HG03432 (cell line): ENCODE data around the gene RAE1.

Experiments
- ATAC-seq: cut with Tn5 transposase; IDR thresholded peaks from one replicate; pipeline ENCODE4 v1.9.1; 2021; ENCODE audit warnings: mild to moderate bottlenecking, moderate library complexity; ENCODE audit not compliant: unreplicated experiment

The RAE1 gene

GRCh38 chr20:57369596-57369995, 18.5 kb downstream of the RAE1 start:
- no peak for ATAC-seq

GRCh38 chr20:57370316-57370715, 19.3 kb downstream of the RAE1 start:
- no peak for ATAC-seq

GRCh38 chr20:57371363-57371762, 20.3 kb downstream of the RAE1 start:
- no peak for ATAC-seq

DNA sequence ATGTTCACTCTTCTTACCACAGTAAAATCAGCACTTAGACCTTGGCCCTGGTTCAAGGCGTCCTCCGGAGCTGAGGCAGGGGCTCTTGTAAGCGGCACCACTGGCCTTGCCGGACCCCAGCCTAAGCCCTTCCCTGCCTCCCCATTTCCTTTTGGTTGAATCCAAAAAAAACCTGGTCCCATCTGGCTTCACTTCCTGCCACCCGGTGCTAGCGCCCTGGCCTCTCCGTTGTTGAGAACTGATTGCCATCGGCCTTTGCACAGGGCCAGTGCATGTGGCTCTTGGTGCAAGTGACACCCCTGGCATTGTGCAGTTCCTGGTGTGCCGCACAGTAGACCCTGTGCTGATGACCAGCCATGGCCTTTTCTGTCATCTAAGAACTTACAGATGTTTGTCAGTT, 21.1 kb downstream of the RAE1 start:
- no peak for ATAC-seq

DNA sequence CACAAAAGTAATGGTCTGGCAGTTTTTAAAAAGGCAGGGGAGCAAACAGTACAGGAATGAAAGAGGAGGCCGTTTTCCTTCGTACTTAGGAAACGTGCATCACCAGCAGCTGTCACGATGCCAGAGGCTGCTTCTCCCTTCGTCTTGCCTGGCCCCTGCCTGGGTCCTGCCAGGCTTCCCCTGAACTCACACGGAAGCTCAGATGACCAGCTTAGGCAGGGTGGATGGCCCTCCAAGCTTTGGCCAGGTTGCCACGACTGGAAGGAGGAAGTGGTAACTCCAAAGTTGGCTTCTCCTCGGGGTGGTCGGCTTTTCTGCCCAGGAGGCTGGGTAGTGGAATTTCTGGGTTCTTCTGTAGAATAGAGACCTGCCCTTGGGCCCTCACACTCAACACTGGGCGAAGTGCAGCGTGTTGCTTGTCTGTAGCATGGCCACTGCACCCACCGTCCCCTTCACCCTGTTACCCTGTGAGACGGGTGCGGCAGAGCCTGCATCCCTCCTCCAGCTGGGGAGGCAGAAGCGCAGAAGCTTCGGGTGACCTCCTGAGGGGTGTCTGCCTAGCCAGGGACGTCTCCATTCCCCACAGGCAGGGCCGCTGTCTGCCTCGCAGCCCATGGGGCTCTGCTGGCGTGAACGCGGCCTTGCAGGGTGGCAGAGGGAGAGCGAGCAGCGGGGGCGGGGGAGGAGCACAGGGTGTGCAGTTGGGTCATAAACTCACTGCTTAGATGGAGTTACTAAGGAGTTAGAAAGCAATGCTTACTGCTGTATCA, 21.7 kb downstream of the RAE1 start:
- ATAC-seq, result no peak

DNA sequence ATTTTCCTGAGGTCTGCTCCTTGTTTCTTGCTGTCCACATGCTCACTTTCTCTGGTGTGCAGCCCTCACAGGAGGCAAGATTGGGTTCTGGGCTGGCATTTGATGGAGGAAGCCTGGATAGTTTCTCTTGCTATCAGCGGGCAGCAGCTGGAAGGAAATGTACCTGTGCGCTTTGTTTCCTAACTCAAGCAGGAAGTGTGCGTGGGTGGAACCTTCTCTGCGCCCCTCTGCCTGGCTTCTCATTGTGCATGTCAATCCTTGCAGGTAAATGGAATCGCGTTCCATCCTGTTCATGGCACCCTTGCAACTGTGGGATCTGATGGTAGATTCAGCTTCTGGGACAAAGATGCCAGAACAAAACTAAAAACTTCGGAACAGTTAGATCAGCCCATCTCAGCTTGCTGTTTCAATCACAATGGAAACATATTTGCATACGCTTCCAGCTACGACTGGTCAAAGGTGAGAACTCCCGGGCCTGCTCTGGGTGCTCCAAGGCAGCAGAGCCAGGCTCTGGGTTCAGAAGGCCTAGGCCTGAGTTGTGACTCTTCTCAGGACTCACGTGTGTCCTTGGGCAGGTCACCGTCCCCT, 23.4 kb downstream of the RAE1 start:
- no peak for ATAC-seq

DNA sequence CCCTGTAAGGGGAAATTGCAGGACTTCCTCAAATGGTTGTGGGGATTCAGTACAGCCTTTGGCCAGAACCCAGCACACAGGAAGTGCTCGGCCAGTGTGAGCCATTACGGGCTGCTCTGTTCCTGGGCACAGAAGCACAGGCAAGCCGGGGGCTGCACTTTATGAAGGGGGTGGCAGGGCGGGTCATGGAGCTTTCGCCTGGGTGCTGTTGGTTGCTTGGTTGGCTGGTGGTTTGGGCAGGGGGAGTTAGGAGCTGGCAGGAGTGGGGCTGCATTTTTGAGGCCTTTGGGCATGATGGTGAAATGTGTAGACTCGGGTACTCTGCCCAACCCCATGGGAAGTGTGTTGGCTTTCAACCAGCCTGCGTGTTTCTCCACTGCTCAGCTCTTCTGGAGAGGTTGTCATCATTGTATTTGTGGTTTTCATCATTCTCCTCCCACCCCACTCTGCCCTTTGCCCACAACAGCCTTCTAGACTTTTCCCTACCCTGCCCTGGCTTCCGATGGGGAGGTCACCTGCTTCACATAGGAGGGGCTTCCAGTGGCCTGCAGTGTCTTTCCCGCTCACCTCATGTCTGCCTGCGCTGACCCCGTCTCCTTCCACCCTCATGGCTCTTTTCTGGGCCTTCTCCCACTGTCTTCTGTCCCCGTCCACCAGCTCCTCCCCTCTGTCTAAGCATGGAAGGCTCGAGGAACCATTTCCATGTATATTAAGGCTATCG, 24.0 kb downstream of the RAE1 start:
- ATAC-seq, result no peak

GRCh38 chr20:57375652-57376230, 24.7 kb downstream of the RAE1 start:
- ATAC-seq, result no peak

DNA sequence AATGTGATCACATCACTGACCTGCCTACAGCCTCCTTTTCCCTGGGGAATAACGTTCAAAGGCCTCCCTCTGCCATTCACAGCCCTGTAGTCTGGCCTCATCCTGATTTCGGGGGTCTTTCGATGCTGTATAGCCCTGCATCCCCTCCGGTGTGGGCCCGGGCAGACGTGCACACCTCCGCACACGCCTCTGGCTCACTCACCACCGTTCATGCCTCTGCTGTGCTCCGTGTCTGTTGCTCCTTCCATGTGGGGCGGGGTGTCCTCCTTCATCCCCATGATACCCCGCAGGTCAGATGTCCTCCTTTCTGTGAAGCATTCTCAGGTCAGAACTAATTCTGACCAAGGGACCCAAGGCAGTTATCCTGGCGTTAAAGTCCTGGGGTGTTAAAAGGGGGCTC, 26.3 kb downstream of the RAE1 start:
- no peak for ATAC-seq

DNA sequence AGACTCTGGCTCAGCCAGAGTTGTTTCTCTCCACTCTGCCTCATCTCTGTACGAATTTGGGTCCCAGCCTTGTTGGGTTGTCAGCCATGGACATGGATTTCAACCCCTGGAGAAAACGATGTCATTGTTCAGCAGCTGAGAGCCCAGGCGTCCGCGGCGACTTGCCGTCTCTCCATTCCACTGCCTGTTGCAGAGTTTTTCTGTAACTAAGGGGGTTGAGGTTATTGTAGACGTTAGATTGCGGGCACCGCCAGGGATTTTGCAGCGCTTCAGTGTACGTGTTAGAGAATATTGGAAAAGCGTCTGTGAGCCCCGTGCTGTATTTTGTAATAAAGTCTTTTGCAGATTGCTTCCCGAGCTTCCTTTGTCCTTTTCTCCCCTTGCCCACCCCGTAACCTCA, 27.1 kb downstream of the RAE1 start:
- ATAC-seq, result no peak

DNA sequence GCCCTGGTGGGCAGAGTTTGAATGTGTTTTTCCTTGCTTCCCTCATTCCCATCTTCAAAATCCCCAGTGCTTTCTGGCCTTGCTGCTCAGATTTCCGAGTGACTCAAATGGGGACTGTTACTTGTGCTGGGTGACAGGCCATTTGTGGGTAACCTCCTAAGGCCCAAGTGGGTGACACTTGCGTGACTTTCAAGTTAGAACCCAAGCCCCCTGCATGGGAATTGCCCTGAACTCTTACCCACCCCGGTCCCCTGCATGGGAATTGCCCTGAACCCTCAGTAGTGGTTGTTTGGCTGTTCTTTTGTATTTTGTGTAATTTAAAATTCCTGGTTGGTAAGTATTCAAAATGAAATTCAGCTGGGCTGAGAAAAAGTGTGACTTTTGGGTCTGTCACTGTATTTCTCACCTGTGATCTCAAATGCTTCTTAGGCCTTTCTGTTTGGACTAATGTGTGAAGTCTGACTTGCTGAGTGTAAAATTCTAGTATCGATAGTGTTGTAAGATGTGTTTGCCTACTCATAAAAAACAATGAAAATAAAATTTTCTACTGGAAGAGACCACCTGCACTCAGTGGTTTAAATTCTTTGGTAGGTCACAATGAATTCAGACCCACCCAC, 27.7 kb downstream of the RAE1 start:
- ATAC-seq, result no peak

DNA sequence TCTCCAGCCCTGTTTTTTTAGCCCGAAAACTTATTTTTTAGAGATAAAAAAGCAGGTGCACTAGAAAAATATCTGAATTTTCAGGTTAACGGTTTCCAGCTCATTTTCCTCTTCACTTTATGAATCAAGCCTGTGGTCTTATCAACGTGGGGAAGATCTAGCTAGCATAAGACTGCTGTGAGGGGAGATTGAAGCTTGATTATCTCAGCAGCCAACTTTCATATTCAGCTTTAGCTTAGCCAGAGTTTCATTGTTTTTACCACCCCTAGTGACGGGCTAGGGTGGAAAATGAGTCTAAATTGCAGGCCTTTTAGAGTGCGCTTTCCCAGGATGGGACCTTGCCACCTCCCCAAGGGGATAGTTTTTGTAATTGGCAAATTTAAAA, 28.2 kb downstream of the RAE1 start:
- ATAC-seq, result no peak

DNA sequence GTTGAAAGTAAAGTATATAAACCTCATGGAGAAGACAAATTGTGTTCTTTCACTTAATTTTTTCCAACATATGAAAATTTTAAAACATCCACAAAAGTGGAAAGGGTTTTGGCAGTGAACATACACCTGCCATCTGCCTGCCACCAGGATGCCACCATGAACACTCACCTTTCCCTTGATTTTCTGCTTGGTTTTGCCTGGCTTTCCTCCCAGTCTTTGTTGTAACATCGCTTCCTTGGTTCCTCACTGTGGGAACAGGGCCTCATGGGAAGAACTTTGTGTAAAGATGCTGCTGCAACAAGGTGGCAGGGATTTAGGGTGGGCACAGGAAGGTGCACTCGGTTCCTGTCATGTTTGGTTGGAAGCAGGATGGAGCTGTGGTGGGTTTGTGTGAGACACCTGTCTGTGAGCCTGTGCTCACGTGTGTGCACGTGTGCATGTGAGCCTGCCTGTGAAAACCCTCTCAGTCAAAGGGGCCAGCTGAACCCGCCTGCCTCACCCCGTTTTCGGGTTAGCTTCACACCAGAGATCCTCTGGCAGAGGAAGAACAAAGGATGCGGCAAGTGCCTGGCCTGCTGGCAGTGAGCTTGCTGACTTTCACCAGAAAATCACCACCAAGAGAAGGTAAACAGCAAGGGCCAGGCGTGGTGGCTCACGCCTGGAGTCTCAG, 29.2 kb downstream of the RAE1 start:
- no peak for ATAC-seq

DNA sequence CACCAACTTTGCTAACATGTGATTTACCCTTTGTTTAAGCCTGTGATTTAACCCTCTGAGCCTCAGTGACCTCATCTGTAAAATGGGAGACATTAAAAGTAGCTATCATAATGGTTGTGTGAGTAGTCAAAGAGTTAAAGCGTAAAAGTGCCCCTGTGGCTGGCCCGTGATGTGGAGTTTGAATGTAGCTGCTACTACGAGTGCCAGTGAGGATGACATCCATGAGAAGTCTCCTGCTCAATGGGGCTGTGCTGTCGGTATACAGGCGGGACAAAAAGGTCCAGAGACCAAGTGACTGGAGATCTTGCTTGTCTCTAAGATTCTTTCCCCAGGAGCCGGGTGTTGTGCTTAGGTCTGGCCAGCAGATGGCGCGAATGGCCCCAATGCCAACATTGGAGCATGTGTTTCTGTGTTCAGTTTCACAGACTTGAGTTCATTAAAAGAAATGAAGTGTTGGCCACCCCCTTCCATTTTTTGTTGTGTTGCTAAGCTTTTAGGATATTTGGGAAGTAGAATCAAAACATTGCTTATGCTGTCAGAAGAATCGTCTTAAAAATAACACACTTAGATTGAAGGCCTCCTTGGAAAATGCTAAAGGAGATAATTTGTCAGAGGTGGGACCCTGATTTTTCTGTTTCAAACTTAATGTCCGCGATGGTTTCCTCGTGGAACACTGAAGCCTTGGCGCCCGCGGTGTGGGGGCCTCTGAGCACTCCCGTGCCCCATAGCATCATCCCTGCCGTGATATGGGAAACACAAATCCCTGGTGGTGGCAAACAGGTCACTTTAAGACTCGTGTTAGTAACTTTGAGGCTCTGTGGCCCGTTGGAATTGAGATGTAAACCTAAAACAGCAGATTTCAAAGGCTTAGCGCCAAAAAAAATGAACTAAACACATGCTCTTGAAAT, 30.8 kb downstream of the RAE1 start:
- ATAC-seq, result peak; percentile 60

DNA sequence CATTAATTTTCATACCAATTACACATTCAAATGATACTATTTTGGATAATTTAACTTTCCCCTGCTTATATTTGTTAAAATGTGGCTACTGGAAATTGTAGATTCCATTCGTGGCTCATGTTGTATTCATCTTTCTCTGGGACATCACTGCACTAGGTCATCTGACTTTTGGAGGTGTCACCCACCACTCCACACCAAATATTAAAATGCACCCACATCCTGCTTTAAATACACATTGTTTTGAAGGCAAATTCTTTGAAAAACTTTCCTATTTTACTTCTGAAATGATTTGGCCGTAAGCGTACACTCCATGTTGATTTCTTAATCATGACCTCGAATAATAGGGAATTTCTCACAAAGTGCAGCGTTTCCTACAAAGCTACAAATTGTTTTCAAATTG, 31.5 kb downstream of the RAE1 start:
- no peak for ATAC-seq

- no peak for ATAC-seq
These were observed 32.6 kb downstream of the RAE1 start for GRCh38 chr20:57383447-57384347.

- no peak for ATAC-seq
These were observed 33.4 kb downstream of the RAE1 start for GRCh38 chr20:57384486-57384885.

GRCh38 chr20:57384953-57385761, 34.1 kb downstream of the RAE1 start:
- no peak for ATAC-seq
